GM12872 (cell line): ENCODE data around the gene FADS3.

Source experiments
- CTCF ChIP-seq: IDR thresholded peaks from 3 replicates; pipeline ENCODE4 v1.5.1; 2011; ENCODE audit warnings: low read depth, mild to moderate bottlenecking, low read length, moderate library complexity; ENCODE audit not compliant: insufficient read depth

FADS3 gene

GRCh38 chr11:61881397-61881796 is 9.9 kb downstream of the FADS3 start:
- TF ChIP-seq CTCF: no peak

GRCh38 chr11:61880454-61880853 is 10.9 kb downstream of the FADS3 start:
- TF ChIP-seq CTCF: no peak

- no peak for TF ChIP-seq CTCF
Observed at GRCh38 chr11:61880031-61880430, 11.3 kb downstream of the FADS3 start.

- no peak for TF ChIP-seq CTCF
Observed at GRCh38 chr11:61879152-61879551, 12.2 kb downstream of the FADS3 start.

- TF ChIP-seq CTCF: no peak
Observed at GRCh38 chr11:61875698-61876097, 15.6 kb downstream of the FADS3 start.

GRCh38 chr11:61874853-61875252 is 16.5 kb downstream of the FADS3 start:
- no peak for TF ChIP-seq CTCF

GRCh38 chr11:61874377-61874809 is 17.0 kb downstream of the FADS3 start:
- no peak for TF ChIP-seq CTCF
